Stimulated activated CD4-positive, alpha-beta T cell treated with anti-CD3 and anti-CD28 coated beads, TNF-alpha, amount 100 ng/mL, for 1 hour (primary cell): ENCODE results near the gene PCDHA7.
"Not testable (repeated sequence)": the region's sequence is repeated elsewhere in the genome, so short reads cannot be mapped to it uniquely, and the experiment has no call there.

ENCODE experiments used
- DNase-seq, 3 donors: peaks; one replicate each; pipeline ENCODE4 v3.0.0-alpha.2; 2020; ENCODE audit warnings: low read depth in 3 of 3, low spot score in 1 of 3

The PCDHA7 gene

GRCh38 chr5:140833993-140834392 is at the start of gene PCDHA7:
PCDHA7 (plus strand) TSS chr5:140834269; CDS start chr5:140834384, 115 bp downstream.
- no peak for DNase-seq

GRCh38 chr5:140785905-140786686 is 48.0 kb upstream of the PCDHA7 start, which contains the start of gene PCDHA1:
PCDHA1 (plus strand) TSS chr5:140786140.
- DNase-seq, result no peak

GRCh38 chr5:140787422-140787821 is 46.6 kb upstream of the PCDHA7 start:
- DNase-seq, result not testable (repeated sequence)

GRCh38 chr5:140787849-140788504 is 46.1 kb upstream of the PCDHA7 start:
- DNase-seq, result not testable (repeated sequence)

GRCh38 chr5:140791089-140791488 is 43.0 kb upstream of the PCDHA7 start:
- no peak for DNase-seq

GRCh38 chr5:140794595-140795258 is 39.3 kb upstream of the PCDHA7 start, which contains the start of gene PCDHA2:
PCDHA2 (plus strand) TSS chr5:140794852.
- no peak for DNase-seq

GRCh38 chr5:140795259-140795641 is 38.8 kb upstream of the PCDHA7 start:
- DNase-seq, result no peak

GRCh38 chr5:140796072-140796717 is 37.9 kb upstream of the PCDHA7 start:
- DNase-seq, result not testable (repeated sequence)

GRCh38 chr5:140796718-140797095 is 37.4 kb upstream of the PCDHA7 start:
- DNase-seq, result no peak

- DNase-seq, result no peak
Observed at GRCh38 chr5:140800816-140801493, 33.1 kb upstream of the PCDHA7 start, which contains the start of gene PCDHA3. PCDHA3 (plus strand) TSS chr5:140801057.

- DNase-seq, result no peak
Observed at GRCh38 chr5:140801494-140801841, 32.6 kb upstream of the PCDHA7 start.

- not testable (repeated sequence) for DNase-seq
Observed at GRCh38 chr5:140802381-140802780, 31.7 kb upstream of the PCDHA7 start.

GRCh38 chr5:140802781-140803271 is 31.2 kb upstream of the PCDHA7 start:
- DNase-seq, result no peak

GRCh38 chr5:140806834-140807775 is 27.0 kb upstream of the PCDHA7 start, which contains the start of gene PCDHA4:
PCDHA4 (plus strand) TSS chr5:140807068.
- DNase-seq, result no peak

- DNase-seq, result not testable (repeated sequence)
Observed at GRCh38 chr5:140808241-140808888, 25.7 kb upstream of the PCDHA7 start.

- no peak for DNase-seq
Observed at GRCh38 chr5:140808889-140809291, 25.2 kb upstream of the PCDHA7 start.

GRCh38 chr5:140821375-140822280 is 12.4 kb upstream of the PCDHA7 start, which contains the start of gene PCDHA5:
PCDHA5 (plus strand) TSS chr5:140821613.
- DNase-seq, result no peak

GRCh38 chr5:140822281-140822629 is 11.8 kb upstream of the PCDHA7 start:
- DNase-seq, result no peak
